T-helper 2 cell (primary cell): ENCODE results near the gene SRPK2.

Experiments
- DNase-seq, 5 experiments: peaks; one replicate each; pipeline versions ENCODE4 v3.0.0 to v3.0.0-alpha.2; 2012 to 2022

Gene SRPK2

GRCh38 chr7:105132835-105133234 lies 255.9 kb downstream of the SRPK2 start:
- no peak for DNase-seq

GRCh38 chr7:105132335-105132734 lies 256.4 kb downstream of the SRPK2 start:
- no peak for DNase-seq

GRCh38 chr7:105131890-105132289 lies 256.8 kb downstream of the SRPK2 start:
- peak in 1 of 5 experiments; percentile 44 for DNase-seq

- DNase-seq, result peak in 1 of 5 experiments; percentile 83
Measured at GRCh38 chr7:105131033-105131656, 257.6 kb downstream of the SRPK2 start.

GRCh38 chr7:105130580-105130979 lies 258.1 kb downstream of the SRPK2 start:
- no peak for DNase-seq

GRCh38 chr7:105130048-105130447 lies 258.7 kb downstream of the SRPK2 start:
- no peak for DNase-seq

GRCh38 chr7:105127179-105127578 lies 261.5 kb downstream of the SRPK2 start:
- no peak for DNase-seq

DNA sequence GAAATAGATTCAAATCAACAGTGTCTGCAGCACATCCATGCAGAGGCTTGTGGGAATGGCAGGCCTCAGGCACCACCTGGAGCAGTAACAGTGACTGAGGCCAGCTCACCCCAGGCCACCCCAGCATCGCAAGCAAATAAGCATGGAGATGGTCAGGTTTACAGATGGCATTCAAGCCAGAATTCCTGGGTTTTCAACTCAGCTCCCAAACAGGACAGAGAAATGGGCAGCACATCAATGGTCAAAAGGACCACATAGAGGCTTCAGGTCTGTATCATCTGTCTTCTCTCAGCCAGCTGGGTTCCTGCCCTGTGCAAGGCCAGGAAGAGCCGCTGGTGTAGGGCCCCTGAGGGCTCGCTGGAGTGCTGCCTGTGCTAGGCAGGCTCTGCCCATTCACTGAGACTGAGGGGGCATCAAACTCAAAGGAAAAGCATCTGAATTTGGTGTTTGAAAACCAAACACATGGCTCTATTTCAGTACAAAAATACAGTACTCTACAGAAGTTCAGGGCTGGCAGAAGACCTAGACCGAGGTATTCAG lies 262.2 kb downstream of the SRPK2 start:
- DNase-seq, result no peak

- DNase-seq, result no peak
Measured at GRCh38 chr7:105125745-105126144, 263.0 kb downstream of the SRPK2 start.

- DNase-seq, result no peak
Measured at GRCh38 chr7:105122619-105123018, 266.1 kb downstream of the SRPK2 start.

- DNase-seq, result no peak
Measured at GRCh38 chr7:105118612-105119600, 269.8 kb downstream of the SRPK2 start.

DNA sequence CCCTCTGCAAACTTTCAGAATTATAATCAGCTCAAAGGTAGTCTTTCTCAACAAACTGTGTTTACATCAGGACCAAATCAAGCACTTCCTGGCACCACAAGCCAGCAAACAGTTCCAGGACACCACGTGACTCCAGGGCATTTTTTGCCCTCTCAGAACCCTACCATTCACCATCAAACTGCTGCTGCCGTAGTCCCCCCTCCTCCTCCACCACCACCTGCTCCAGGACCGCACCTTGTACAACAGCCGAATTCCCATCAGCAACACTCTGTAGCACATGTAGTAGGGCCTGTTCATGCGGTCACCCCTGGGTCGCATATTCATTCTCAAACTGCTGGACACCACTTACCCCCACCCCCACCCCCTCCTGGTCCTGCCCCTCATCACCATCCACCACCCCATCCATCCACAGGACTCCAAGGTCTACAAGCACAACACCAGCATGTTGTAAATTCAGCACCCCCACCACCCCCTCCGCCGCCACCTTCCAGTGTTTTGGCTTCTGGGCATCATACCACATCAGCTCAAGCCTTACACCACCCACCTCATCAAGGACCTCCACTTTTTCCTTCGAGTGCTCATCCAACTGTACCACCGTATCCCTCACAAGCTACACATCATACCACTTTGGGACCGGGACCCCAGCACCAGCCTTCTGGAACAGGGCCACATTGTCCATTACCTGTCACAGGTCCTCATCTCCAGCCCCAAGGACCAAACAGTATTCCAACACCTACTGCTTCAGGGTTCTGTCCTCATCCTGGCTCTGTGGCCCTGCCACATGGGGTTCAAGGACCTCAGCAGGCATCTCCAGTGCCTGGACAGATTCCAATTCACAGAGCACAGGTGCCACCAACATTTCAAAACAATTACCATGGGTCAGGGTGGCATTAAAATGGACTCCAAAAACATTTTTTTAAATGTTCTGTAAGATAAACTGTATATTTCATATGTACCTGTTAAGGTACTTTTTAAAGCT lies 276.0 kb downstream of the SRPK2 start:
- peak in 1 of 5 experiments; percentile 42 for DNase-seq

DNA sequence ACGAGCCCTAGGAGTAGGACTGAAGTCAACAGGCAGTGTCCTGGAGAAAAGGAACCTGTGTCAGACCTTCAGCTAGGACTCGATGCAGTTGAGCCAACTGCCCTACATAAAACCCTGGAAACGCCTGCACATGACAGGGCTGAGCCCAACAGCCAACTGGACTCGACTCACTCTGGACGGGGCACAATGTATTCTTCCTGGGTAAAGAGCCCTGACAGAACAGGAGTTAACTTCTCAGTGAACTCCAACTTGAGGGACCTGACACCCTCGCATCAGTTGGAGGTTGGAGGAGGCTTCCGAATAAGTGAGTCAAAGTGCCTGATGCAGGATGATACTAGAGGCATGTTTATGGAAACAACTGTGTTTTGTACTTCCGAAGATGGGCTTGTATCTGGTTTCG lies 281.3 kb downstream of the SRPK2 start:
- DNase-seq, result no peak

- DNase-seq, result peak in 1 of 5 experiments; percentile 78
Measured at GRCh38 chr7:105106473-105106872, 282.2 kb downstream of the SRPK2 start.

DNA sequence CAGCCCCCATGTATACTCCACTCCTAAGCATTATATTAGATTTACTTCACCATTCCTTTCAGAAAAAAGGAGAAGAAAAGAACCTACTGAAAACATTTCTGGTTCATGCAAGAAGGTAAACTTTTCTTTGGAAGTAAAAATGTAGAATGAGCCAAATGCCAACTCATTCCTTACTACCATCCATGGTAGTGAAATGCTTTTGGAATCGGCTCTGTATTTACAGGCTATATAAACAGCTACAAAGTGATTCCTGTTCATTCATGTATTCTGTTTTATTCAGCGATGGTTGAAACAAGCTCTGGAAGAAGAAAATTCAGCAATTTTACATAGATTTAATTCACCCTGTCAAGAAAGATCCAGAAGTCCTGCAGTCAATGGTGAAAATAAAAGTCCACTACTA lies 283.1 kb downstream of the SRPK2 start:
- DNase-seq, result no peak

- peak in 1 of 5 experiments; percentile 20 for DNase-seq
Measured at GRCh38 chr7:105102557-105103352, 286.0 kb downstream of the SRPK2 start.

- no peak for DNase-seq
Measured at GRCh38 chr7:105101864-105102263, 286.9 kb downstream of the SRPK2 start.

- DNase-seq, result peak in 1 of 5 experiments; percentile 57
Measured at GRCh38 chr7:105098863-105099515, 289.7 kb downstream of the SRPK2 start.

DNA sequence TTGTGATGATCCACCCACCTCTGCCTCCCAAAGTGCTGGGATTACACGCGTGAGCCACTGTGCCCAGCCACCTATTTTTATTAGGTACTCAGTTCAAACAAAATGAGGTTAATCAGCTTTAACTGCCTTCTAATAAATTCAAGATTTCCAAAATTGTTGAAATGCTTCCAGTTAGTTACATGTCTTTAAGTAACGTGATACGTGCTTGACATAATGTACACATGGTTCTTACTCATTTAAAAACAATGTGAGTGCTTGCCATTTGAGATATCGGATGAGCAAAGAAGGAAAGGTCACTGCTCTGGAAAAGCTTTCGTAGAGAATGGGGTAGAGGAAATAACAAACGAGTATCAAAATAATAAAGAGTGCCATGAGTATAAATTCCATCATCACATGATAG lies 291.1 kb downstream of the SRPK2 start:
- no peak for DNase-seq

DNA sequence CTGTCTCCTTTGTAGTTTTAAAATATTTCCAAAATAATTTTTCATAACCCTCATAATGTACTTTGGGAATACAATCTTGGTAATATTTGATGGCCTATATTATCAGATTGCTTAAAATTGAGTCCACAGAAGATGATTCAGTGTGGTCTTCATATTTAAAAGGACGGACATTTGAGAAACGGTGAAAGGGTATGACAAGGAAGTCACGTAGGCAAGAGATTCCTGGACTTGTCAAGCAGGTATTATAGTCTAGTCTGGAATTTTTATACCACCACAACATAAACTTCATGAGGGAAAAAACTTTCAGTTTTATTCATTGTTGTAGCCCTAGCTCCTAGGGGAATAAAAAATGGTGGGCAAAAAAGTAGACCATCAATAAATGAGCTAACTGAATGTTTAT lies 292.4 kb downstream of the SRPK2 start:
- no peak for DNase-seq

DNA sequence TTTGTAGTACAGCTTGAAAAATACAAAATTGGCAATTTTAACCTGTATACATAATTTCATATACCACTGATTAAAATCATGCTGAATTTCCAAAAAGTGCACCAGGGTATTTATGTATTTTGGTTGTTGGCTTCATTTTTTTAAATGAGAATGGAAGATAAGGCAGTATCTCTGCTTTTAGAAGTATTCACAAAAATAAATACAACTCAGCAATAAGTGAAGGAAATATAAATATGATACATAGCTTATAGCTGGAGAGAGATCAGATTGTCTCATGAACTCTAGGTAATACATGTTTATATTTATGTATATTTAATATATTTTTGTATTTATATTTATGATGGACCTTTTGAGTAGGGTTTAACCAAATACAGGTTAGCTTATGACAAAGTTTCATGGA lies 293.8 kb downstream of the SRPK2 start:
- DNase-seq, result no peak
